ENCODE results near the gene DAB2IP. TPM values are rescaled to one million over a fixed set of nuclear protein-coding genes. Genes with fewer than 3 reads are reported as not detected.

DAB2IP gene
- total RNA-seq, 1 experiment from 2014 or later, result 31.0 TPM

DNA sequence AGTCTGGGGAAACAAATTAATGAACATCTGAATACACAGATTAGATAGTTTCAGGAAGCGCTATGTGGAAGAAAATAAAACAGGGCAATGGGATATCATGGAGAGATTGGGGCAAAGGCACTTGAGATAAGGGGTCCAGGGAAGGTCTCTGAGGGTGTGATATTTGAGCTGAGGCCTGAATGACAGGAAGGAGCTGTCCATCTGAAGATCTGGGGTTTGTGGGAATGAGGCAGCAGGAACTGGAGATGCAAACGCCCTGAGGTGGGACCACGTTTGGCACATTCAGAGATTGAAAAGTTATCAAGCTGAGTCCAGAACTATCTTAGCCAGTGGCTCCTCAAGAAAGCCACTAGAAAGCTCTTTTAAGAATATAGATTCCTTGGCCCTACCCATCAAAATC, 8.7 kb upstream of the DAB2IP start:
- Histone ChIP-seq H3K27me3 (ENCODE audit: insufficient read depth, low read length) (no peaks in the 10 kb centered on the region), H3K79me2 (ENCODE audit: insufficient read depth, low read length) (no peaks in the 10 kb centered on the region), H3K4me2 (ENCODE audit: low read length) (no peak overlapping the region), H3K9me2 (ENCODE audit: insufficient read depth) (no peaks in the 10 kb centered on the region), H4K20me1 (ENCODE audit: insufficient read depth) (no peaks in the 10 kb centered on the region), H3K27ac (ENCODE audit: low read depth, low read length) (no peak overlapping the region), H2AFZ (ENCODE audit: low read depth, low read length, poor library complexity, severe bottlenecking) (no peak overlapping the region), H3K4me1 (ENCODE audit: control insufficient read depth in 1 of 2, insufficient read depth in 2 of 2, low read length in 2 of 2) (peaks cover 7 to 14% of the 10 kb centered on the region in 2 experiments), H3K4me3 (replicated peaks in 1 of 2; ENCODE audit: low read depth in 1 of 2, low read length in 2 of 2) (no peak overlapping the region), H3K9ac (ENCODE audit: low read length) (no peak overlapping the region), H3K36me3 (ENCODE audit: control insufficient read depth in 1 of 2, insufficient read depth in 2 of 2, low read length in 2 of 2) (no peaks in the 10 kb centered on the region), H3K9me3 (ENCODE audit: control insufficient read depth in 1 of 2, insufficient read depth in 1 of 2, low read depth in 1 of 2, low read length in 2 of 2) (no peaks in the 10 kb centered on the region)
- TF ChIP-seq, protein P1, sequence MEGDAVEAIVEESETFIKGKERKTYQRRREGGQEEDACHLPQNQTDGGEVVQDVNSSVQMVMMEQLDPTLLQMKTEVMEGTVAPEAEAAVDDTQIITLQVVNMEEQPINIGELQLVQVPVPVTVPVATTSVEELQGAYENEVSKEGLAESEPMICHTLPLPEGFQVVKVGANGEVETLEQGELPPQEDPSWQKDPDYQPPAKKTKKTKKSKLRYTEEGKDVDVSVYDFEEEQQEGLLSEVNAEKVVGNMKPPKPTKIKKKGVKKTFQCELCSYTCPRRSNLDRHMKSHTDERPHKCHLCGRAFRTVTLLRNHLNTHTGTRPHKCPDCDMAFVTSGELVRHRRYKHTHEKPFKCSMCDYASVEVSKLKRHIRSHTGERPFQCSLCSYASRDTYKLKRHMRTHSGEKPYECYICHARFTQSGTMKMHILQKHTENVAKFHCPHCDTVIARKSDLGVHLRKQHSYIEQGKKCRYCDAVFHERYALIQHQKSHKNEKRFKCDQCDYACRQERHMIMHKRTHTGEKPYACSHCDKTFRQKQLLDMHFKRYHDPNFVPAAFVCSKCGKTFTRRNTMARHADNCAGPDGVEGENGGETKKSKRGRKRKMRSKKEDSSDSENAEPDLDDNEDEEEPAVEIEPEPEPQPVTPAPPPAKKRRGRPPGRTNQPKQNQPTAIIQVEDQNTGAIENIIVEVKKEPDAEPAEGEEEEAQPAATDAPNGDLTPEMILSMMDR (IDR thresholded peaks at IDR 0.05 in 2 of 3, conservative IDR thresholded peaks at IDR 0.05 in 1 of 3; ENCODE audit: borderline replicate concordance in 1 of 3, insufficient read depth in 1 of 3, low read depth in 2 of 3, low read length in 2 of 3), result no peak
- TF ChIP-seq YY1 (IDR thresholded peaks at IDR 0.05; ENCODE audit: extremely low read depth, insufficient replicate concordance, low read depth, low read length) (no peak), POLR2AphosphoS5 (IDR thresholded peaks at IDR 0.05; ENCODE audit: low read depth, low read length) (no peak), SRF (IDR thresholded peaks at IDR 0.05; ENCODE audit: low read depth) (no peak)
- TF ChIP-seq, protein P2, sequence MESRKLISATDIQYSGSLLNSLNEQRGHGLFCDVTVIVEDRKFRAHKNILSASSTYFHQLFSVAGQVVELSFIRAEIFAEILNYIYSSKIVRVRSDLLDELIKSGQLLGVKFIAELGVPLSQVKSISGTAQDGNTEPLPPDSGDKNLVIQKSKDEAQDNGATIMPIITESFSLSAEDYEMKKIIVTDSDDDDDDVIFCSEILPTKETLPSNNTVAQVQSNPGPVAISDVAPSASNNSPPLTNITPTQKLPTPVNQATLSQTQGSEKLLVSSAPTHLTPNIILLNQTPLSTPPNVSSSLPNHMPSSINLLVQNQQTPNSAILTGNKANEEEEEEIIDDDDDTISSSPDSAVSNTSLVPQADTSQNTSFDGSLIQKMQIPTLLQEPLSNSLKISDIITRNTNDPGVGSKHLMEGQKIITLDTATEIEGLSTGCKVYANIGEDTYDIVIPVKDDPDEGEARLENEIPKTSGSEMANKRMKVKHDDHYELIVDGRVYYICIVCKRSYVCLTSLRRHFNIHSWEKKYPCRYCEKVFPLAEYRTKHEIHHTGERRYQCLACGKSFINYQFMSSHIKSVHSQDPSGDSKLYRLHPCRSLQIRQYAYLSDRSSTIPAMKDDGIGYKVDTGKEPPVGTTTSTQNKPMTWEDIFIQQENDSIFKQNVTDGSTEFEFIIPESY (IDR thresholded peaks at IDR 0.05; ENCODE audit: extremely low read depth, insufficient replicate concordance, low read length), result no peak
- no TSS peak for BruUV-seq (replicated peaks)
- ATAC-seq (no peak), DNase-seq (ENCODE audit: low read depth, low spot score) (no peak)
- ChIA-PET POLR2A (no interaction called here), CTCF (no interaction called here), RAD21 (ENCODE audit: low non-redundant PET in 1 of 2, low total read pairs in 2 of 2, uncharacterized antibody in 2 of 2, unreplicated experiment in 2 of 2) (no interaction called here)
- intact Hi-C loops (cut with micrococcal nuclease), result loop anchor here (5.0 kb wide), 1 partner anchor 40 kb away; no protein-coding TSS in a partner anchor

Data from HCT116 (cell line).